Progenitor cell of endocrine pancreas (in vitro differentiated cells): Measurements from ENCODE around the gene RGS17. TPM values are rescaled to one million over a fixed set of nuclear protein-coding genes. Genes with fewer than 3 reads are reported as not detected.

Source experiments
- DNase-seq: peaks from one replicate; pipeline ENCODE4 v3.0.0; 2021; ENCODE audit warnings: low spot score; ENCODE audit not compliant: unreplicated experiment
- H3K27ac Mint-ChIP-seq: 2 replicates; pipeline ENCODE4 v1.8.0; 2021; ENCODE audit warnings: mild to moderate bottlenecking, moderate library complexity, mixed read lengths
- H3K27me3 Mint-ChIP-seq: 2 replicates; pipeline ENCODE4 v1.8.0; 2021; ENCODE audit warnings: mixed read lengths
- H3K36me3 Mint-ChIP-seq: 2 replicates; pipeline ENCODE4 v1.8.0; 2022; ENCODE audit warnings: mixed read lengths; ENCODE audit not compliant: insufficient read depth
- H3K4me1 Mint-ChIP-seq: 2 replicates; pipeline ENCODE4 v1.8.0; 2021; ENCODE audit warnings: low read depth, mixed read lengths
- H3K4me3 Mint-ChIP-seq: 2 replicates; pipeline ENCODE4 v1.8.0; 2021; ENCODE audit warnings: low read depth, mild to moderate bottlenecking, moderate library complexity, mixed read lengths
- H3K9me3 Mint-ChIP-seq: 2 replicates; pipeline ENCODE4 v1.8.0; 2021; ENCODE audit warnings: low read depth, mixed read lengths
- total RNA-seq: library from RNA; stranded (reverse); gene quantifications from 2 replicates; pipeline ENCODE4 v1.2.1, GENCODE V29; 2021
- TF ChIP-seq, protein P1 (sequence below): fragments of 200-600 bp; sonication (generic); IDR thresholded peaks from one replicate; pipeline ENCODE4 v1.5.0; 2021; ENCODE audit warnings: antibody characterized with exemption, mild to moderate bottlenecking; ENCODE audit not compliant: unreplicated experiment

Gene RGS17
- total RNA-seq, 1 donor from 2014 or later = 2.6 TPM

GRCh38 chr6:153018355-153018754, 112.7 kb downstream of the RGS17 start:
- H3K27me3 Mint-ChIP-seq = no peaks in the 10 kb centered on the region
- H3K36me3 Mint-ChIP-seq = no peaks in the 10 kb centered on the region
- DNase-seq = no peak
- TF ChIP-seq, protein P1, sequence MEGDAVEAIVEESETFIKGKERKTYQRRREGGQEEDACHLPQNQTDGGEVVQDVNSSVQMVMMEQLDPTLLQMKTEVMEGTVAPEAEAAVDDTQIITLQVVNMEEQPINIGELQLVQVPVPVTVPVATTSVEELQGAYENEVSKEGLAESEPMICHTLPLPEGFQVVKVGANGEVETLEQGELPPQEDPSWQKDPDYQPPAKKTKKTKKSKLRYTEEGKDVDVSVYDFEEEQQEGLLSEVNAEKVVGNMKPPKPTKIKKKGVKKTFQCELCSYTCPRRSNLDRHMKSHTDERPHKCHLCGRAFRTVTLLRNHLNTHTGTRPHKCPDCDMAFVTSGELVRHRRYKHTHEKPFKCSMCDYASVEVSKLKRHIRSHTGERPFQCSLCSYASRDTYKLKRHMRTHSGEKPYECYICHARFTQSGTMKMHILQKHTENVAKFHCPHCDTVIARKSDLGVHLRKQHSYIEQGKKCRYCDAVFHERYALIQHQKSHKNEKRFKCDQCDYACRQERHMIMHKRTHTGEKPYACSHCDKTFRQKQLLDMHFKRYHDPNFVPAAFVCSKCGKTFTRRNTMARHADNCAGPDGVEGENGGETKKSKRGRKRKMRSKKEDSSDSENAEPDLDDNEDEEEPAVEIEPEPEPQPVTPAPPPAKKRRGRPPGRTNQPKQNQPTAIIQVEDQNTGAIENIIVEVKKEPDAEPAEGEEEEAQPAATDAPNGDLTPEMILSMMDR = no peak
- H3K27ac Mint-ChIP-seq = no peak overlapping the region
- no peaks in the 10 kb centered on the region for H3K9me3 Mint-ChIP-seq
- H3K4me1 Mint-ChIP-seq = no peaks in the 10 kb centered on the region
- no peak overlapping the region for H3K4me3 Mint-ChIP-seq

GRCh38 chr6:153016846-153017245, 114.2 kb downstream of the RGS17 start:
- no peaks in the 10 kb centered on the region for H3K9me3 Mint-ChIP-seq
- TF ChIP-seq, protein P1 = no peak
- no peaks in the 10 kb centered on the region for H3K27me3 Mint-ChIP-seq
- no peak for DNase-seq
- no peaks in the 10 kb centered on the region for H3K4me1 Mint-ChIP-seq
- no peak overlapping the region for H3K27ac Mint-ChIP-seq
- H3K36me3 Mint-ChIP-seq = no peaks in the 10 kb centered on the region
- H3K4me3 Mint-ChIP-seq = no peak overlapping the region

DNA sequence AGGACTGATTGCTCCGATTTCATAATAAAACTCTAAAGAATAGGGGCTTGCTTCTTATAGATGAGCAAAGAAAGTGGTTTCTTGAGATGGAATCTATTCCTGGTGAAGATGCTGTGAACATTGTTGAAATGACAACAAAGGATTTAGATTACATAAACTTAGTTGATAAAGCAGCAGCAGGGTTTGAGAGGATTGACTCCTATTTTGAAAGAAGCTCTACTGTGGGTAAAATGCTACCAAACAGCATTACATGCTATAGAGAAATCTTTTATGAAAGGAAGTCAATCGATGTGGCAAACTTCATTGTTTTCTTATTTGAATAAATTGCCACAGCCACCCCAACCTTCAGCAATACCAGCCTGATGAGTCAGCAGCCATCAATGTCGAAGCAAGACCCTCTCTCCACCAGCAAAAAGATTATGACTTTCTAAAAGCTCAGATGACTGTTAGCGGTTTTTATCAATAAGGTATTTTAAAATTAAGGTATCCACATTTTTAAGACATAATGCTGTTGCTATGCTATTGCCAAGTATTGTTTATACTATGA, 115.9 kb downstream of the RGS17 start:
- Mint-ChIP-seq H3K27me3 (no peaks in the 10 kb centered on the region), H3K4me1 (no peaks in the 10 kb centered on the region), H3K36me3 (no peaks in the 10 kb centered on the region), H3K9me3 (no peaks in the 10 kb centered on the region), H3K4me3 (no peak overlapping the region), H3K27ac (no peak overlapping the region)
- no peak for DNase-seq
- TF ChIP-seq, protein P1 = no peak

GRCh38 chr6:153013438-153013837, 117.6 kb downstream of the RGS17 start:
- Mint-ChIP-seq H3K36me3 (no peaks in the 10 kb centered on the region), H3K4me3 (no peak overlapping the region), H3K27ac (no peak overlapping the region), H3K4me1 (no peaks in the 10 kb centered on the region), H3K27me3 (no peaks in the 10 kb centered on the region), H3K9me3 (no peaks in the 10 kb centered on the region)
- DNase-seq = no peak
- TF ChIP-seq, protein P1 = no peak

GRCh38 chr6:153012856-153013255, 118.2 kb downstream of the RGS17 start:
- Mint-ChIP-seq H3K9me3 (no peaks in the 10 kb centered on the region), H3K4me1 (no peaks in the 10 kb centered on the region), H3K27ac (no peak overlapping the region), H3K4me3 (no peak overlapping the region), H3K36me3 (no peaks in the 10 kb centered on the region), H3K27me3 (no peaks in the 10 kb centered on the region)
- TF ChIP-seq, protein P1 = no peak
- no peak for DNase-seq
